Ecto neural progenitor cell (in vitro differentiated cells): Measurements from ENCODE around the gene SLC27A1.

Experiments used
- DNase-seq: peaks from one replicate; pipeline ENCODE4 v3.0.0-alpha.2; 2018; ENCODE audit warnings: low spot score

The SLC27A1 gene

DNA sequence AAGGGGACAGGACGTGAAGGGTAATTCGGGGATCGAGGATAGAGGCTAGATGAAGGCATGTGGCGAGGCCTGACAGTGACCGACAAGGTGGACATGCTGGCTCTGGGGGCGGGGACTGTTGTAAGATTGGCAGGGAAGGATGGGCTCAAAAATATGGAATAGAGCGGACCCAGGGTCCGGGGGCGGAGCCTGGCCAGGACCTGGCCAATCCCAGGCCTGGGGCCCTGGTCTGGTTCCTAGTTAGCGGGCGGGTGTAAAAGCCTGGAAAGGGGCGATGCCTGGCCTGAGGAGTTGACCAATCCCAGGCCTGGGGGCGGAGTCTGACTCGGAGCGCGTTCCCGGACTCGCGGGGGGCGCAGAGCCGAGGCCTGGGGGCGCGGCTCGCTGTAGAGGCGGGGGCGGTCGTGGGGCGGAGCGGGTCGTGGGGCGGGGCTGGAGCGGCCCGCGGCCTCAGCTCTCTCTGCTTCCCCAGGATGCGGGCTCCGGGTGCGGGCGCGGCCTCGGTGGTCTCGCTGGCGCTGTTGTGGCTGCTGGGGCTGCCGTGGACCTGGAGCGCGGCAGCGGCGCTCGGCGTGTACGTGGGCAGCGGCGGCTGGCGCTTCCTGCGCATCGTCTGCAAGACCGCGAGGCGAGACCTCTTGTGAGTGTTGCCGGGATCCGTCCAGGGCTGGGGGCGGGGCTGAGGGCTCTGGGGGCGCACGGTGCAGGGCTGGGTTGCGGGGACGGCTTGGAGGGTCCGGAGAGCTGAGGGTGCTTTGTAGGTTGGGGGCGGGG, at the start of gene SLC27A1:
Gene SLC27A1 (plus strand): TSS at position 457 of the 774 bp plus-strand sequence. CDS start 17 bp downstream, at position 474.
- DNase-seq, result peak; percentile 99

DNA sequence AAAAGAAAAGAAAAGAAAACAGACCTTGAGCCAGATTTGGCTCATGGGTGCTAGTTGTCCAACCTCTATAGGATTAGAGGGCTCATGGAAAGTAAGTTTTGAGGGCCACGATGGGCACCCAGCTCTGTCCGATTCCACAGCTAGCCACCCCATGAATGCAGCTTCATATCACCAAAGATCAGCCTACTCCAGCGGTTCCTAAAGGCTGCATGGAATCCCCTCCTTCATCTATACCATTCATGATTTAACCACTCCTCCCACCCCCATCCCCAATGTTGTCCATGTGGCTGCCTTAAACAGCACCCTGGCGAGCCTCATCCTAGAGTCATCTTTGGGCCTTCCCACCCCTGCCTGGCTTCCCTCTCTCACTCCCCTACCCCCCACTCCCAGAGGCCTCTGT, 48.4 kb upstream of the SLC27A1 start:
- DNase-seq, result no peak

DNA sequence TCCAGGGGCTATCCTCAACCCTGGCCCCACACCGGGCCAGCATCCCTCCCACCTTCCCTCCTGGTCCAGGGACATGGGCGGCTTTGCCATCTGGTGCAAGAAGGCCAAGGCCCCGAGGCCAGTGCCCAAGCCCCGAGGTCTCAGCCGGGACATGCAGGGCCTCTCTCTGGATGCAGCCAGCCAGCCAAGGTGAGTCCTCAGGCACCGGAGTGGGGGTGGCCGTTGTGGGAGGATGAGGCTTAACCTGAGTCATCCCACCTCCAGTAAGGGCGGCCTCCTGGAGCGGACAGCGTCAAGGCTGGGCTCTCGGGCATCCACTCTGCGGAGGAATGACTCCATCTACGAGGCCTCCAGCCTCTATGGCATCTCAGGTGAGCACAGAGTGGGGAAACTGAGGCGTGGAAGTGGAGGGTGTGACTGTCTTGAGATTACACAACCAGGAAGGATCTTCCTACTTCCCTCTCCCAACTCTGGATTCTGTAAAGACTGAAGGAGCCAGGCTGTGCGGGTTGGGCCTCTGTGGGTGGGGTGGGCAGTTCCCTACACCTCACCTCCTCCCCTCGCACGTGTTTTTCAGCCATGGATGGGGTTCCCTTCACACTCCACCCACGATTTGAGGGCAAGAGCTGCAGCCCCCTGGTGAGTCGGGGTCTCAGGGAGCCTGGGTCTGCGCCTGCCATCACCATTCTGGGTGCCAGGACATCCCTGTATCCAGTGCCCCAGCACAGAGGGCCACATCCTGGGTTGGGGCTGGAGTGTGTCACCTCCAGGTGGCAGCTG, 46.7 kb upstream of the SLC27A1 start:
- DNase-seq, result no peak

DNA sequence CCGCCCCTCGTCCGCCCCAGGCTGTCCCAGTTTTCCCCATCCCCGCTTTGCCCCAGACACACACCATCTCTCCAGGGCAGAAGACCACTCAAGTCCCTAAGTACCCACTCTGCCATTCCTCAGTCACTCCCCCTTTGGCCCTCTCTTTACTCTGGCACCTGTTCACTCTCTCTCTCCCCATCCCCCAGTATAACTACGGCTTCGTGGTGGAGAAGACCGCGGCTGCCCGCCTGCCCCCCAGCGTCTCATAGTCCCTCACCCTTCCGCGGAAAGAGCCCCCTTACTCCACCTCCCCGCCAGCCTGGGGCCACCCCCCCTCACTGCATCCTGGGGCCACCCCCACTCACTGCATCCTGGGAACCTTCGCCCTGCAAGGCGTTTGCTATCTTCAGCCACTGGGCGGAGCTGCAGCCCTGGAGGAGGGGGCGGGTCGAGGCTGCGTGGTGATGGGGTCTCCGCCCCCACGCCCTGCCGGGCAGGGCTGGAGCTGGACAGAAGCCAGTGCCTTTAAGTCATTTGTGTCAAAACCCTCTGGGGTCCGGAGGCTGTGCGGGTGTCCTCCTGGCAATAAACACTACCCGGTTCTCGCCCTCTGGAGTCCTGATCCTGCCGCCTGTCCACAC, 45.5 kb upstream of the SLC27A1 start:
- peak; percentile 92 for DNase-seq

DNA sequence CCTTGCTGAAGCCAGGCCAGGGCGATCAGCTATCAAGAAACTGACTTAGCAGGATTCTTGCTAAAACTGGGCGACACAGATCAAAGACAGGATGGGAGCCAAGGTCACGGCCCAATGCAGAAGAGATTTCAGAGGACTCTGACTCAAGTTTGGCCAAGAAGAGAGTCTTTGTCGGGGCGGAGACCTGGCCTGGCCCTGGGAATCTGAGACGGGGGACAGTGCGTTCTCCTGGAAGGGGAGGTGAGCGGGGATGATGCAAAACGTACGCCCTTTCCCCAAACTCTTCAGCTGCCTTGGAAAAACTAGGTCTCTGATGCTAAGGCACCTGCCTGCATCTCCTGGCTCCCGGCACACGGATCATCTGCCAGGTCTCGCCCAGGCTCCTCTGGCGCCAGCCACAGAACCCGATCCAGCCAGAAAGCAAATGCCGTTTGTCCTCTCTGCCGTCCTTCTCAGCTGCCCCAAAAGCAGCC, 40.6 kb upstream of the SLC27A1 start:
- no peak for DNase-seq

DNA sequence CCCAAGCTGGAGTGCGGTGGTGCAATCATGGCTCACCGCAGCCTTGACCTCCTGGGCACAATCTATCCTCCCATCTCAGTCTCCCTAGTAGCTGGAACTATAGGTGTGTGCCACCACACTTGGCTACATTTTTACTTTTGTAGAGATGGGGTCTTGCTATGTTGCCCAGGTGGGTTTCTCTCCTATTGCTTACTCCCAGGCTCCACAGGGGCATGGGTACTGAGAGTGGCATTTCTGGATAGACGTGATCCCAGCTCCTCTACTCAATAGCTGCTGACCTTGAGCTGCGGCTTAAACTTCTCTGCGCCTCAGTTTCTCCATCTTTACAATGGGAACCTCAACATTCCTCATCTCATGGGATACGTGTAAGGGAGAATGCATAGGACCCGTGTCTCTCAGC, 38.9 kb upstream of the SLC27A1 start:
- DNase-seq, result no peak

DNA sequence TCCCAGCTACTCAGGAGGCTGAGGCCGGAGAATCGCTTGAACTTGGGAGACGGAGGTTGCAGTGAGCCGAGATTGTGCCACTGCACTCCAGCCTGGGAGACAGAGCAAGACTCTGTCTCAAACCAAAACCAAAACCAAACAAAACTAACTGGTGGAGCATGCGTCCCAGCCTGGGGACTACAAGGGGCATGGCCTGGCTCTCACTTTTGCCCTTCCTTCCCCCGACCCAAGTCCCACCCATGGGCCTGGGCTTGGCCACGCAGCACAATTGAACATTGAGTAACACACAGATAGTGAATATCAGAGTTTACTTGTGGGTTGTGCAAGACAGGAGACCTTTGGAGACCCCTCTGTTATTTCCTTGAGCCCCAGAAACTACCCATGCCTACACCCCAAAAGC, 35.1 kb upstream of the SLC27A1 start:
- no peak for DNase-seq

DNA sequence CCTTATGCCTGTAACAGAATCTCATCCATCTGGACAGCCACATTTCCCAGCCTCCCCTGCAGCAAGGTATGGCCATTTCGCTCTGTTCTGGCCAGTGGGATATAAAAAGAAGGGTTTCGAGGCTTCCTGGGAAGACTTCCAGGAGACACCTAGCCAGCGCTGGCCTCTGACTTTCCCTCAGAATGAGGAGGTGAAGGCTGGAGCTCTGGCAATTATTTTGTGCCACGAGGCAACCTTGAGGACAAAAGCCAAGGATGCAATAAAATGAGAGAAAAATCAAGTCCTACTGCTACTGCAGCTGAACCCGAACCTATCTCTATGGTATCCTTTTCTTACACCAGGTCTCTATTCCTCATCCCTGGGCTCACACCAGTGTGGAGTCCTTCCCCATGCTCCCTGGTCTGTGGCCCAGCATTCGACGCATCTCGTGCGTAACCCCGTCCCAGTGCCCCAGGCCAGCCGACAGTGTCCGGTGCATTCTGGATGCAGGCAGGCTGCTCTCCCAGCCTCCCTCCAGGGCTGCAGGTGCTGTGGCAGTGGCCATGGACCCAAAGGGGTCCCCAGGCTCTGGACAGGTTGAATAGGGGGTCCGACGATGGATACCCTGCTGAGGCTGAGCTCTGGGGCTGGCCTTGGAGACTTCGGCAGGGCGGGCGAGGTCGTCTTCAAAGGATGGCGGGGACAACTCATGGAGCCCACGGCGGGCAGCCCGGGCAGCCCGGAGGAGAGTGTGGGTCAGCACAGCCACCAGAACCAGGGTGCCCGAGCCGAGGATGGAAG, 34.0 kb upstream of the SLC27A1 start:
- DNase-seq, result no peak

DNA sequence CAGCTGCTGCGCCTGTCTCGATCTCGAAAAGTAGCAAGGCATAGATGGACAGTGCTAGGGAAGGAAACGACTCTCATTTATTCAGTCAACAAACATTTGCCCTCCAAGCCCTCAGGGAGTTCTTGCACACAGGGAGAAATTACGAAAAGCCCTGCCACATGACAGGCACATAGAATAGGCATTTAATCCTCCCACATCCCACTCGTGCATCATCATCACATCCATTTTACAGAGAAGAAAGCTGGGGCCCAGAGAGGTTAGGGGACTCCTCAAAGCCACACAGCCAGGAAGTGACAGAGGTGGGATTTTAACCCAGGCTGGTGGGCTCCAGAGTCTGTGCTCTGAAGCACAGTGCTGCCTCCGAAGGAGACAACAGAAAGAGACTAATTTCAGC, 33.5 kb upstream of the SLC27A1 start:
- DNase-seq, result no peak

DNA sequence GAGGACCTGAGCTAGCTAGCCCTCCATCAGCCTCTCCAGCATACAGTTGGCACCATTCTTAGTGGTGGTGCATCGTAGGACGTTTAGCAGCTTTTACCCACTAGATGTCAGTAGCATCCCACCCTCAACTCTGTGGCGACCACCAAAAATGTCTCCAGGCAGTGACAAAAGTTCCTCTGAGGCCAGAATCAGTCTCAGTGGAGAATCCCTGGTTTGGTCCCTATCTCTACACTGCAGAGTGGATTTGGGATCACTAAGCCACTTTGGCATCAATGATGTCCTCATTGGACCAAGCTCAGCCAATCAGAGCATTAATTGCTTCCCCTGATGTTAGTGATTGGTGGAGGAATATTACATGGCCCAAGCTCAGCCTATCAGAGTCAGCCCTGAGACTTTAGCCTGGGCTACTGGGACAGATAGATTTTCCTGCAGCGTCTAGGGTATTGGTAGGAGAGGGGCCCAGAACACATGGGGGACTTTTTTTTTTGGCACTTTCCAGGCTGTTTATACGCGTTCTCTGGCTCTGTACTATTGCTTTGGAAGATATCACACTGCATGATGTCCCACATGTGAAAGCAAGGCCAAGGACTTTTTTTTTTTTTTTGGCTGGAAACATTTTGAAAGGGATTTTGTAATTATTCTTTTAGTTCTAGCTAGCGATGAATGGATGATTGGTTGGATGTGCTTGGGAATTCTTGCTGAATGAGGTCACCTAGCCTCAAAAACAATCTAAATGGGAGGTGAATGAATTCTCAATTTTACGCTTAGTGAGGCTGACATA, 28.9 kb upstream of the SLC27A1 start:
- no peak for DNase-seq

DNA sequence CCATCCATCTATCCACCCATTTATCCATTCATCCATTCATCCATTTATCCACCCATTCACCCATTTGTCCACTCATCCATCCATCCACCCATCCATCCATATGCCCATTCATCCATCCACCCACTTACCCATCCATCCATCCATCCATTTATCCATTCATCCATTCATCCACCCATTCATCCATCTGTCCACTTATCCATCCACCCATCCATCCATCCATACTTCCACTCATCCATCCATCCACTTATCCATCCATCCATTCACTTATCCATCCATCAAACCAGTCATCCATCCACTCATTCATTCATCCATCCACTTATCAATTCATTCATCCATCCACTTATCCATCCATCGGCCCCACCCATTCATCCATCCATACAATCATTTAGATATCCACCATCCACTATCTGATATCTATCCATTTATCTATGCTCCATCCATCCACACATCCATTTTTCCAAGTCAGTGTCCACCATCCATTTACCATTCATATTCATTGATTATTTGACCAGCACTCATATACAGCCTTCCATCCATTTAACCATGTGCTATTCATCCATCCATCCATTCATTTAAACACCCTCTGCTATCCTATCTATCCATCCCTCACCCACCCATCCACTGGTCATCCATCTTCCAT, 24.7 kb upstream of the SLC27A1 start:
- DNase-seq, result no peak

DNA sequence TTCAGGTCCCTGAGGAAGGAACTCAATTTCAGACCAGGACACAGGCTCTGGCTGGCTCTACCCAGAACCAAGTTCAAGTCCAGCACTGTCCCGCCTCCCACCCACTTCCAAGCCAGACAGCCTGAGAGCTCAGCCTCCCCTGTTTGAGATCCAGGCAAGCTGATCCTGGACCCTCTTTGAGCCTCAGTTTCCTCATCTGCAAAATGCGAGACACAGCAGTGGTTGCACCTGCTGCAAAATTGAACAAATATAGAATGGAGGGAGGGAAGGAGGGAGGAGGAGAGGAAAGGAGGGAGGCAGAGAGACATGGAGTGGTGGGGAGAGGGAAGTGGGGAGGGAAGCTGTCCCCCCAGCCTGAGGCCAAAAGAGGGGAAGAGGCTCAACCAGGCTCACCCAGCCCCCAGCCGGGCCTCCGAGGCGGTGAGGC, 22.6 kb upstream of the SLC27A1 start:
- no peak for DNase-seq

DNA sequence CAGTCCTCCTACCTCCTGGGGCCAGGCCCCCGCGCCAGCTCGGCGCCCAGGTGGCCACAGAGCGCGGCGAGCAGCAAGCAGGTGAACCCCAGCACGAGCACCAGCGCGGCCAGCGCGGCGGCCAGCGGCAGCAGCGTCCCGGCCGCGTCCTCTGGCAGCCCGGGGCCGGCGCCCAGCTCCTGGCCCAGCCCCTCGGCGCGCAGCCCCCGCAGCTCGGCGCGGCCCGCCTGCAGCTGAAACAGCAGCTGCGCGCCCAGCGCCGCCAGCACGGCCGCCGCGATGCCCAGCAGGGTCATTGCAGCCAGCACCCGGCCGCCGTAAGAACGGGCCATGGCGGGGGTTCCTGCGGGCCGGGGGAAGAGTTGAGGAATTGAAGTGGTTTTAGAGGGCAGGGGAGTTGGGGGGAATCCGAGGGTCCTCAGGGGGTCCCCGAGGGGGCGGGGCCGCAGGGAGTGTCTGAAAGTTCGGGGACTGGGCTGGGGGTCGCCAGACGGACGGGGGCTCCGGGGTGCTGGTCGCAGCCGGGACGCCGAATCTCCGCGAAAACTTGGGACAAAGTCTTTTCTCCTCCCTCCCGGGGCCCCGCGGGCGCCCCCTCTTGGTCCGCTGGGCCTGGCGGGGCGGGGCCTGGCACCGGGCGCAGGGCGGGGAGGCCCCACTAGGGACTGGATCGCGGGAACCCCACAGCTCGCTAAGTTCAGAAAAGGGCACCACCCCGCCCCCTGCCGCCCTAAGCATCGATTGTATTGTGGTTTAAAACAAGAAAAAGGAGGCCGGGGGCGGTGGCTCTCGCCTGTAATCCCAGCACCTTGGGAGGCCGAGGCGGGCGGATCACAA, 22.0 kb upstream of the SLC27A1 start, which contains the start of gene TMEM221:
Gene TMEM221 (minus strand): TSS at position 538 of the 837 bp plus-strand sequence. CDS start 206 bp downstream, at position 332.
- peak; percentile 80 for DNase-seq

DNA sequence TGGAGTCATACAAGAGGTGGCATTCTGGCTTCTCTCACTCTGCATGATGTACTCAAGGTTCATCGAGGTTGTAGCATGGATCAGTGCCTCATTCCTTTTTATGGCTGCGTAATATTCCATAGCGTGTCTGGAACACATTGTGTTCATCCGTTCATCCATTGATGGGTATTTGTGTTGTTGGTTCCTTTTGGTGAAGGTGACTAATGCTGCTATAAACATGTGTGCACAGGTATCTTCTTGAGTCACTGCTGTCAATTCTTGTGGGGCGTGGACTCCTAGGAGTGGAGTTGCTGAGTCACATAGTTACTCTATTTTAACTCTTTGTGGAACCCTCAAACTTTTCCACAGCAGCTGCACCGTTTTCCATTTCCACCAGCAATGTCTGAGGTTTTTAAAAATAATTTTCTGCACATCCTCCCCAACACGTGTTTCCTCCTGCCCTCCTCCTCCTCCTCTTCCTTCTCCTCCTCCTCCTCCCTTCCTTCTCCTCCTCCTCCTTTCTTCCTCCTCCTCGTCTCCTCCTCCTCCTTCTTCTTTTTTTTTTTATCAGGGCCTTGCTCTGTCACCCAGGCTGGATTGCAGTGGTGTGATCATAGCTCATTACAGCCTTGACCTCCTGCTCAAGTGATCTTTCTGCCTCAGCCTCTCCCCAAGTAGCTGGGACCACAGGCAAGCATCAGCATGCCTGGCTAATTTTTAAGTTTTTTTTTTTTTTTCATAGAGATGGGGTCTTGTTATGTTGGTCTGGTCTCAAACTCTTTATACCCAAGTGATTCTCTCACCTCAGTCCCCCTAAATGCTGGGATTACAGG, 19.9 kb upstream of the SLC27A1 start:
- DNase-seq, result no peak

DNA sequence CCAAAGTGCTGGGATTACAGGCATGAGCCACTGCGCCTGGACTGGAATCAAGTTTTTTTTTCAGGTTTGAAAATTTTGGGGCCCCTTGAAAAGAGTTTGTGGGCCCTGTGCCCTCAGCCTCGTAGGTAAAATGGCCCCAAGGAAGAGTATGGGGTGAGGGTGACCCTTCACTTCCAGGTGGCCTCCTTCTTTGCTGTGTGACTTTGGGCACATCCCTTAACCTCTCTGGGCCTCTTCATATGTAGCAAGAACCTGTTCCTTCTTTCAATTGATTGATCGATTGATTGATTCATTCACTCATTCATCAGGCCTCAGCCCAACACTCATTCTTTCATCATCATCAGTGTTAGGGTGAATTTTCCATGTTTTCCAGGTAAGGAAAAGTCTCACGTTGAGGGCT, 18.5 kb upstream of the SLC27A1 start:
- DNase-seq, result no peak

DNA sequence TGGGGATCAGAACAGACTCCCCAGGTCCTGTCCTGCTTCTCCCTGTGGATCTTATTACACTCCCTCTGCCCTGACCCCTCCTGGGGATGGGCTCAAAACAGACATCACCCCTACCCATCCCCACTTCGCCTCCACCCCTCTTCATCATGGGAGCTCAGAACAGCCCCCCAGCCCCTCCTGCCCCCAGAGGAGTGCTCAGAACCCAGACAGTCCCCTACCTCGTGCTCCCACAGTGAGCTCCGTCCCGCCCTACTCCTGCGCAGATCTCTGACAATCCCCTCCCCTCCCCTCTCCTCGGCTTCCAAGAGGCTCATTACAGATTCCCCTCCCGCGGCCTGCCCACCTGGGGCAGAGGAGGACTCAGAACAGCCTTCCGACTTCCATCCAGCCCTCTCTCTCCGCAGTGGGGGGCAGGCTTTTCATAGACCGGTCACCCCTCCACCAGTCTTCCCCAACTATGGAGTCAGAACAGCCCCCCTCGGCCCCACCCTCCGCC, 15.7 kb upstream of the SLC27A1 start:
- no peak for DNase-seq

DNA sequence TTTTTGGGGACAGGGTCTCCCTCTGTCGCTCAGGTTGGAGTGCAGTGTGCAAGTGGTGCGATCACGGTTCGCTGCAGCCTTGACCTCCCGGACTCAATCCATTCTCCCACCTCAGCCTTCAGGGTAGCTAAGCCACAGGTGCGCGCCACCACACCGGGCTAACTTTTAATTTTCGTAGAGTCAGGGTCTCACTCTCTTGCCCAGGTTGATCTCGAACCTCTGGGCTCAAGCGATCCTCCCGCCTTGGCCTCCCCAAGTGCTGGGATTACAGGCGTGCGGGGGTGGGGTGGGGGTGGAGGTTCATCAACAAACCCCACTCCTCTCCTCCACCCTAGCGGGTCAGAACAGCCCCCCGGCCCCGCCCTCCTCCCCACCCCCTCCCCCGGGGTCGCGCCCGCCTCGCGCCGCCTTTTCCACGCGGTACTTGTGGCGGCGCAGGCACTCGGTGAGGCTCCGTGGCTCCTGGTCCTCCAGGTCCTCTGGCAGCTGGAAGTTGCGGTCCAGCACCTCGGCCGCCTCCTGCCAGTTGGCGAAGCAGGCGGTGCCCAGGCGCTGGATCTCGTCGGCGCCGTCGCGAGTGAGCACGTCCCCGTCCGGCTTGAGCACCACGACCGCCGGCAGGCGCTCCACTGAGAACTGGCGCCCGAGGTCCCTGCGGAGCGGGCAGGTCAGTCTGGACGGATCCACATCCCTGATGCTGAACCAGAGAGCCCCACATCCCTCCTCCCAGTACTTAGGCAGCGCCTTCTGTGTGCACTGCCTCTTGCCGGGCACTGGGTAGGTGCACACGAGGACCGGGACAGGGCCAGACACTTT, 14.8 kb upstream of the SLC27A1 start:
- DNase-seq, result no peak

DNA sequence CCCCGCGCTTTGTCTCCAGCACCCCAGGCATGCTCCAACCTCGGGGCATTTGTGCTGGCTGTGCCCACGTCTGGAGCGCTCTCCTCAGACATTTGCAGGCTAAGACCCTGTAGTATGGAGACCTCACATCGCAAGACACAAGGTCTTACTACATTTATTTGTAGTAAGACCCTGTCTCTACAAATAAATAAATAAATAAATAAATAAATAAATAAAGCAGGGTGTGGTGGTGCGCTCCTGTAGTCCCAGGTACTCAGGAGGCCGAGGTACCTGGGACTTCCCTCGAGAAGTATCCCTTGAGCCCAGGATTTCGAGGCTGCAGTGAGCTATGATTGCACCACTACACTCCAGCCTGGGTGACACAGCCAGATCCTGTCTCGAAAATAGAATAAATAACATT, 14.2 kb upstream of the SLC27A1 start:
- no peak for DNase-seq
